K562 (cell line): Measurements from ENCODE around the gene CDSN. TPM values are rescaled to one million over a fixed set of nuclear protein-coding genes. Genes with fewer than 3 reads are reported as not detected.

Experiments
- HDAC3 ChIP-seq: fragments of 450-650 bp; IDR thresholded peaks from 2 replicates; pipeline ENCODE4 v1.6.1; 2018; ENCODE audit warnings: borderline replicate concordance, mild to moderate bottlenecking, moderate library complexity; ENCODE audit not compliant: partially characterized antibody
- MYNN ChIP-seq, 2 experiments: sonication (generic); formaldehyde crosslinking in 1 of 2; IDR thresholded peaks; 2 replicates each; pipeline versions ENCODE4 v1.5.0 to v1.6.1; 2016 to 2020; ENCODE audit warnings: antibody characterized with exemption in 1 of 2, missing genetic modification reagents in 1 of 2
- NR2F6 ChIP-seq: fragments of 450-650 bp; formaldehyde crosslinking; IDR thresholded peaks from 2 replicates; pipeline ENCODE4 v1.4.0; 2020; ENCODE audit warnings: mild to moderate bottlenecking
- TGIF2 ChIP-seq: sonication (generic); formaldehyde crosslinking; IDR thresholded peaks from 2 replicates; pipeline ENCODE4 v1.8.1; 2022; ENCODE audit warnings: mild to moderate bottlenecking, missing genetic modification reagents, moderate library complexity
- ZKSCAN8 ChIP-seq: fragments of 200-800 bp; sonication (Bioruptor generic); IDR thresholded peaks from 2 replicates; pipeline ENCODE4 v1.6.1; 2016; ENCODE audit warnings: missing genetic modification characterization, missing compliant biosample characterization
- ZNF217 ChIP-seq: sonication (generic); formaldehyde crosslinking; IDR thresholded peaks from 2 replicates; pipeline ENCODE4 v1.8.0; 2022; ENCODE audit warnings: mild to moderate bottlenecking, missing genetic modification reagents
- ZNF224 ChIP-seq: sonication (generic); formaldehyde crosslinking; IDR thresholded peaks from 2 replicates; pipeline ENCODE4 v1.8.0; 2022; ENCODE audit warnings: mild to moderate bottlenecking, missing genetic modification reagents
- ZNF766 ChIP-seq: fragments of 200-800 bp; sonication (Bioruptor generic); conservative IDR thresholded peaks from 2 replicates; pipeline ENCODE4 v1.6.1; 2016; ENCODE audit warnings: missing genetic modification characterization, missing compliant biosample characterization
- ZNF77 ChIP-seq: fragments of 250-450 bp; sonication (Bioruptor Pico); IDR thresholded peaks from 2 replicates; pipeline ENCODE4 v1.5.0; 2020
- ZSCAN29 ChIP-seq: fragments of 450-650 bp; IDR thresholded peaks from 2 replicates; pipeline ENCODE4 v1.6.1; 2017
- polyA plus RNA-seq, 8 experiments: library from polyadenylated mRNA; depleted of rRNA in 4 of 8; stranded (reverse) in 5 of 8; unstranded in 3 of 8; fragments of >200 nt; fragmentation: Nextera tagmentation in 2 of 8; fragmentation: Illumina TruSeq in 1 of 8; extraction: Ambion mirVana in 2 of 8; extraction: Trizol in 1 of 8; gene quantifications; 2 replicates each; pipeline versions ENCODE4 v1.2.1 to v1.2.3, GENCODE V29; 2011 to 2014; ENCODE audit warnings: inconsistent platforms in 1 of 8, missing spikeins in 1 of 8
- total RNA-seq, 7 experiments: library from RNA; depleted of rRNA in 6 of 7; stranded (reverse); fragments of >200 nt in 6 of 7; fragmentation: Illumina TruSeq in 2 of 7; extraction: Trizol in 2 of 7; gene quantifications; 2 replicates each; pipeline versions ENCODE4 v1.2.1 to v1.2.3, GENCODE V29; 2011 to 2021; ENCODE audit warnings: low replicate concordance in 1 of 7
- TF ChIP-seq, protein P1 (sequence below): fragments of 250-450 bp; sonication (Bioruptor Pico); IDR thresholded peaks from 2 replicates; pipeline ENCODE4 v1.8.0; 2022; ENCODE audit warnings: inconsistent platforms
- TF ChIP-seq, protein P2 (sequence below), 3 experiments: fragments of 200-800 bp in 1 of 3; fragments of 250-450 bp in 1 of 3; fragments of 450-650 bp in 1 of 3; sonication (Bioruptor Pico) in 1 of 3; sonication (Bioruptor generic) in 1 of 3; formaldehyde crosslinking in 1 of 3; IDR thresholded peaks; 2 replicates each; pipeline versions ENCODE4 v1.6.1 to v1.8.0; 2016 to 2022; ENCODE audit warnings: mild to moderate bottlenecking in 2 of 3, missing genetic modification characterization in 2 of 3, missing compliant biosample characterization in 1 of 3, moderate library complexity in 1 of 3
- TF ChIP-seq, protein P3 (sequence below): sonication (generic); formaldehyde crosslinking; IDR thresholded peaks from 2 replicates; pipeline ENCODE4 v1.8.1; 2023; ENCODE audit warnings: mild to moderate bottlenecking, missing genetic modification reagents, moderate library complexity

Gene CDSN
- total and polyA plus RNA-seq, 9 of the 15 experiments (the other 6 are each of a cell fraction or from before 2014, with no cell fraction given): not detected

- TF ChIP-seq ZNF224 (CRISPR knock-in tag): no peak
- TF ChIP-seq ZNF217 (CRISPR knock-in tag): no peak
- TF ChIP-seq ZKSCAN8: no peak
- TF ChIP-seq ZSCAN29: no peak
- TF ChIP-seq MYNN (IDR thresholded peaks at IDR 0.05): no peak
- TF ChIP-seq MYNN (CRISPR knock-in tag; IDR thresholded peaks at IDR 0.05): no peak
- TF ChIP-seq, protein P1, sequence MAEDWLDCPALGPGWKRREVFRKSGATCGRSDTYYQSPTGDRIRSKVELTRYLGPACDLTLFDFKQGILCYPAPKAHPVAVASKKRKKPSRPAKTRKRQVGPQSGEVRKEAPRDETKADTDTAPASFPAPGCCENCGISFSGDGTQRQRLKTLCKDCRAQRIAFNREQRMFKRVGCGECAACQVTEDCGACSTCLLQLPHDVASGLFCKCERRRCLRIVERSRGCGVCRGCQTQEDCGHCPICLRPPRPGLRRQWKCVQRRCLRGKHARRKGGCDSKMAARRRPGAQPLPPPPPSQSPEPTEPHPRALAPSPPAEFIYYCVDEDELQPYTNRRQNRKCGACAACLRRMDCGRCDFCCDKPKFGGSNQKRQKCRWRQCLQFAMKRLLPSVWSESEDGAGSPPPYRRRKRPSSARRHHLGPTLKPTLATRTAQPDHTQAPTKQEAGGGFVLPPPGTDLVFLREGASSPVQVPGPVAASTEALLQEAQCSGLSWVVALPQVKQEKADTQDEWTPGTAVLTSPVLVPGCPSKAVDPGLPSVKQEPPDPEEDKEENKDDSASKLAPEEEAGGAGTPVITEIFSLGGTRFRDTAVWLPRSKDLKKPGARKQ (CRISPR knock-in tag): no peak
- TF ChIP-seq, protein P2, sequence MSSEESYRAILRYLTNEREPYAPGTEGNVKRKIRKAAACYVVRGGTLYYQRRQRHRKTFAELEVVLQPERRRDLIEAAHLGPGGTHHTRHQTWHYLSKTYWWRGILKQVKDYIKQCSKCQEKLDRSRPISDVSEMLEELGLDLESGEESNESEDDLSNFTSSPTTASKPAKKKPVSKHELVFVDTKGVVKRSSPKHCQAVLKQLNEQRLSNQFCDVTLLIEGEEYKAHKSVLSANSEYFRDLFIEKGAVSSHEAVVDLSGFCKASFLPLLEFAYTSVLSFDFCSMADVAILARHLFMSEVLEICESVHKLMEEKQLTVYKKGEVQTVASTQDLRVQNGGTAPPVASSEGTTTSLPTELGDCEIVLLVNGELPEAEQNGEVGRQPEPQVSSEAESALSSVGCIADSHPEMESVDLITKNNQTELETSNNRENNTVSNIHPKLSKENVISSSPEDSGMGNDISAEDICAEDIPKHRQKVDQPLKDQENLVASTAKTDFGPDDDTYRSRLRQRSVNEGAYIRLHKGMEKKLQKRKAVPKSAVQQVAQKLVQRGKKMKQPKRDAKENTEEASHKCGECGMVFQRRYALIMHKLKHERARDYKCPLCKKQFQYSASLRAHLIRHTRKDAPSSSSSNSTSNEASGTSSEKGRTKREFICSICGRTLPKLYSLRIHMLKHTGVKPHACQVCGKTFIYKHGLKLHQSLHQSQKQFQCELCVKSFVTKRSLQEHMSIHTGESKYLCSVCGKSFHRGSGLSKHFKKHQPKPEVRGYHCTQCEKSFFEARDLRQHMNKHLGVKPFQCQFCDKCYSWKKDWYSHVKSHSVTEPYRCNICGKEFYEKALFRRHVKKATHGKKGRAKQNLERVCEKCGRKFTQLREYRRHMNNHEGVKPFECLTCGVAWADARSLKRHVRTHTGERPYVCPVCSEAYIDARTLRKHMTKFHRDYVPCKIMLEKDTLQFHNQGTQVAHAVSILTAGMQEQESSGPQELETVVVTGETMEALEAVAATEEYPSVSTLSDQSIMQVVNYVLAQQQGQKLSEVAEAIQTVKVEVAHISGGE (CRISPR knock-in tag; IDR thresholded peaks at IDR 0.05): no peak
- TF ChIP-seq ZNF77 (CRISPR knock-in tag): no peak
- TF ChIP-seq TGIF2 (CRISPR knock-in tag): peak; percentile 83; the same call in 1 of the 2 replicates
- TF ChIP-seq HDAC3: no peak
- TF ChIP-seq NR2F6 (CRISPR knock-in tag): no peak
- TF ChIP-seq ZNF766 (CRISPR knock-in tag): no peak
- TF ChIP-seq, protein P3, sequence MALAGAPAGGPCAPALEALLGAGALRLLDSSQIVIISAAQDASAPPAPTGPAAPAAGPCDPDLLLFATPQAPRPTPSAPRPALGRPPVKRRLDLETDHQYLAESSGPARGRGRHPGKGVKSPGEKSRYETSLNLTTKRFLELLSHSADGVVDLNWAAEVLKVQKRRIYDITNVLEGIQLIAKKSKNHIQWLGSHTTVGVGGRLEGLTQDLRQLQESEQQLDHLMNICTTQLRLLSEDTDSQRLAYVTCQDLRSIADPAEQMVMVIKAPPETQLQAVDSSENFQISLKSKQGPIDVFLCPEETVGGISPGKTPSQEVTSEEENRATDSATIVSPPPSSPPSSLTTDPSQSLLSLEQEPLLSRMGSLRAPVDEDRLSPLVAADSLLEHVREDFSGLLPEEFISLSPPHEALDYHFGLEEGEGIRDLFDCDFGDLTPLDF (CRISPR knock-in tag): peak; percentile 96
Observed at GRCh38 chr6:31158140-31158862, 38.1 kb upstream of the CDSN start, which contains the start of gene TCF19 (continued).
